Measurements from ENCODE around the gene MYD88.
"Not testable (repeated sequence)": the region's sequence is repeated elsewhere in the genome, so short reads cannot be mapped to it uniquely, and the experiment has no call there.

The MYD88 gene

GRCh38 chr3:38127611-38128302, 10.7 kb upstream of the MYD88 start:
- DNase-seq, result no peak

DNA sequence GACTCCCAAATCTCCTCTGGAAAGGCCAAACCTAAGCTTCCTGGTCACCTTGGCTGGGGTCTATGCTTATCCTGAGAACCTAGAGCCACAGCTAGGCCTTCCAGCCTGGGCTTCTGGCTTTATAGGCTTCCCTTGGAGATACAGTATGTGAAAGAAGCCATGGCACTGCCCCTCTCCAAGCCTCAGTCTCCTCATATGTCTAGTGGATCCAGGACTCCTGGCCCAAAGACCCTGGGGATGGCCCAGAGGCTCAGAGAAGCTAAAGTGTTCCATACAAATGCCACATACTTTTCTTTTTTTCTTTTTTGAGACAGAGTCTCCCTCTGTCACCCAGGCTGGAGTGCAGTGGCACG, 10.2 kb upstream of the MYD88 start:
- no peak for DNase-seq

GRCh38 chr3:38129058-38129457, 9.4 kb upstream of the MYD88 start:
- no peak for DNase-seq

GRCh38 chr3:38130631-38131065, 7.8 kb upstream of the MYD88 start:
- no peak for DNase-seq

- peak; percentile 58 for DNase-seq
Measured at GRCh38 chr3:38131621-38132369, 6.7 kb upstream of the MYD88 start.

DNA sequence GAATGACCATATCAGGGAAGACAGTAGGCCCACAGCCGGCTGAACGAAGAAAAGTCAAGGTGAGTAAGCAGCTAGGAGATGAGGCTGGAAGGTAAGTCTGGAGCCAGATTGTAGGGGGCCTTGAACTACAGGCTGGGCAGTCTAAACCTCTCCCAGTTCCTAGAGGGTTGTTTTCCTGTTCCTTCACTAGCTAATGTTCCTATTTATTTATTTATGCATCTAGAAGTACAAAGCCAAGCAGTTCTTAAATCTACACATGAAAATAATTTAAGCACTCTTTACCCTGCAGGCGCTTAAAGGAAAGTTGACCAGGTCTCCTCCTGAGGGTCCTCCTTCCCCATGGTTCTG, 5.3 kb upstream of the MYD88 start:
- no peak for DNase-seq

DNA sequence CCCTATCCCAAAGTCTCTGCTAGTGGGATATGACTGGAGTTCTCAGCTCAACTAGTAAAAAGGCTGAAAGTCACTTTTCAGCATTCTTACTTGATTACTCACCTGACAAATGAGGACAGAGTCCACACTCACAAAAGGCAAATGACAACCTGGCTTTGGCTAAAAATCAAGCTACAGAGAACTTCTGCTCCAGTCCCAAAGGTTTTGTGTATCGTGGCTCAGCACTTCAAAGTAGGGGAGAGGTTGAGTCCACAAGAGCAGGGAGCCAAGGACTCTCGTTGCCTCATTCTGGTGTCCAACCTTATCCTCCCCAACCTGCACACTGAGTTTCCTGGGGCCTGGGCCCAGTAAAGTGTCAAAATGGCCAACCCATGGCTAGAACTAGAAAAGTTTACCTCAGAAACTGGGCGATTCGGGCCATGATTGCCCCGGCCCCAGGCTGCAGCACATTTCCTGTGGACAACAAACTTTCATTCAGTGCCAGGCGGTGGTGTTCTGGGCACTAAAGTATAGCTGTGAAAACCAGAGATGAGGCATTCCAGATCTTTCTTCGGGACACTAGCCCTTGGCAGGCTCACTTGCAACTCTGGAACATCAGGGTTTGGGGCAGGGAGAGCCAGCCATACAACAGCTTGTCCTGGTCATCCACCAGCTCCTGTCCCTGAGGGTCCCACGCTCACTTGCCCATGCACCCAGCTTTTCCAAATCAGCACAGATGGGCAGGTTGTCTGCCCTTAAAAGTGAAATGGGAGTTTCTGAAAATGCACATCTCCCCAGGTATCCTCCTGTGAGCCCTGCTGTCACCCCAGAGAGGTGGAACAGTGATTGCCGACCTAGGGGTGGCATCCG, 4.7 kb upstream of the MYD88 start:
- DNase-seq, result no peak

DNA sequence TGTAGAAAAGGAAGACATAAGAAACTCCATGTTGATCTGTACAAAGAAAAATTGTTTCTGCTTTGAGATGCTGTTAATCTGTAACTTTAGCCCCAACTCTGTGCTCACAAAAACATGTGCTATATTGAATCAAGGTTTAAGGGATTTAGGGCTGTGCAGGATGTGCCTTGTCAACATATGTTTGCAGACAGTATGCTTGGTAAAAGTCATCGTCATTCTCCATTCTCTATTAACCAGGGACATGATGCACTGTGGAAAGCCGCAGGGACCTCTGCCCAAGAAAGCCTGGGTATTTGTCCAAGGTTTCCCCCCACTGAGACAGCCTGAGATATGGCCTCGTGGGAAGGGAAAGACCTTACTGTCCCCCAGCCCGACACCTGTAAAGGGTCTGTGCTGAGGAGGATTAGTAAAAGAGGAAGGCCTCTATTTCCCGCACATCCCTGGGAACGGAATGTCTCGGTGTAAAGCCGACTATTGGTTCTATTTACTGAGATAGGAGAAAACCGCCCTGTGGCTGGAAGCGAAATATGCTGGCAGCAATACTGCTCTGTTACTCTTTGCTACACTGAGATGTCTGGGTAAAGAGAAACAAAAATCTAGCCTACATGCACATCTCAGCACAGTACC, 3.8 kb upstream of the MYD88 start:
- DNase-seq, result not testable (repeated sequence)

DNA sequence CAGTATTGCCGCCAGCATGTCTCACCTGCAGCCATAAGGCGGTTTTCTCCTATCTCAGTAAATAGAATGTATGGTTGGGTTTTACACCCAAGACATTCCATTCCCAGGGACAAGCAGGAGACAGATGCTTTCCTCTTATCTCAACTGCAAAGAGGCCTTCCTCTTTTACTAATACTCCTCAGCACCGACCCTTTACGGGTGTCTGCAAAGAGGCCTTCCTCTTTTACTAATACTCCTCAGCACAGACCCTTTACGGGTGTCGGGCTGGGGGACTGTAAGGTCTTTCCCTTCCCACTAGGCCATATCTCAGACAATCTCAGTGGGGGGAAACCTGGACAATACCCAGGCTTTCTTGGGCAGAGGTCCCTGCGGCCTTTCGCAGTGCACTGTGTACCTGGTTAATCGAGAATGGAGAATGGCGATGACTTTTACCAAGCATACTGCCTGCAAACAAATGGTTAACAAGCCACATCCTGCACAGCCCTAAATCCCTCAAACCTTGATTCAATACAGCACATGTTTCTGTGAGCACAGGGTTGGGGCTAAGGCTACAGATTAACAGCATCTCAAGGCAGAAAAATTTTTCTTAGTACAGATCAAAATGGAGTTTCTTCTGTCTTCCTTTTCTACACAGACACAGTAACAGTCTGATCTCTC, 2.7 kb upstream of the MYD88 start:
- DNase-seq, result peak; percentile 42

- peak; percentile 19 for DNase-seq
Measured at GRCh38 chr3:38136393-38136776, 2.1 kb upstream of the MYD88 start.

GRCh38 chr3:38136777-38137614, 1.5 kb upstream of the MYD88 start, which contains the start of gene ACAA1:
Gene ACAA1, minus strand, starts transcription at chr3:38137127. Its CDS starts 92 bp downstream, at chr3:38137035.
- DNase-seq, result peak; percentile 99

GRCh38 chr3:38137615-38138348, 679 bp upstream of the MYD88 start:
- peak; percentile 25 for DNase-seq

DNA sequence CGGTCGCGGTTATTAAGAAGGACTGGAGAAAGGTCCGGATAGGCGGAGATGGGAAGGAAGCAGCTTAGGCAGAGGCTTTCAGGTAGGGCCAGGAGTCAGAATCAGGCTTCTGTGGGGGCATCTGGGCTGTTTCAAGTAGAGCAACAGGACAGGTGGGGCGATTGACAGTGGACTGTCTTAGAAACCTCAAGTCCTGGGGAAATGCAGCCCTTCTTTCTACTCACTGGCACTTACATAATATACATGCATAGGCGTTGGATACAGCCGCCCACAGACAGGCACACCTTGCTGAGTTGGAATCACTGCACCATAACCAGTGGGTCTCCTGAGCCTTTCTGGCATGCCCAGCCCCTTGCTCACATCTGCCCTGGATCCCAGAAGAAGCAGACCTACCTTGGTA, 730 bp downstream of the MYD88 start:
- DNase-seq, result no peak

DNA sequence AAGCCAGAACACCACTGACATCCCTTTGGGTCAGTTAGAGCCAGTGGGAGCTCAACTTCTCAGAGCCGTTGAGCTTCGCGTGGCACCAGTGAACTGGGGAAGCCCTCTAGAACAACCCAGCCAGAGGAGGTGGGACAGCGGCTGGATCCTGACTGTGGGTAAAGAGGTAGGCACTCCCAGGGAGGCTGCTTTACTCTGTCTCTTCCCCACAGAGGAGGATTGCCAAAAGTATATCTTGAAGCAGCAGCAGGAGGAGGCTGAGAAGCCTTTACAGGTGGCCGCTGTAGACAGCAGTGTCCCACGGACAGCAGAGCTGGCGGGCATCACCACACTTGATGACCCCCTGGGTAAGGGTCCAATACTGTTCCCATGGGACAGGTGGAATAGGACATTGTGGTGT, 1.2 kb downstream of the MYD88 start:
- DNase-seq, result no peak

GRCh38 chr3:38140326-38141172, 2.1 kb downstream of the MYD88 start:
- no peak for DNase-seq

DNA sequence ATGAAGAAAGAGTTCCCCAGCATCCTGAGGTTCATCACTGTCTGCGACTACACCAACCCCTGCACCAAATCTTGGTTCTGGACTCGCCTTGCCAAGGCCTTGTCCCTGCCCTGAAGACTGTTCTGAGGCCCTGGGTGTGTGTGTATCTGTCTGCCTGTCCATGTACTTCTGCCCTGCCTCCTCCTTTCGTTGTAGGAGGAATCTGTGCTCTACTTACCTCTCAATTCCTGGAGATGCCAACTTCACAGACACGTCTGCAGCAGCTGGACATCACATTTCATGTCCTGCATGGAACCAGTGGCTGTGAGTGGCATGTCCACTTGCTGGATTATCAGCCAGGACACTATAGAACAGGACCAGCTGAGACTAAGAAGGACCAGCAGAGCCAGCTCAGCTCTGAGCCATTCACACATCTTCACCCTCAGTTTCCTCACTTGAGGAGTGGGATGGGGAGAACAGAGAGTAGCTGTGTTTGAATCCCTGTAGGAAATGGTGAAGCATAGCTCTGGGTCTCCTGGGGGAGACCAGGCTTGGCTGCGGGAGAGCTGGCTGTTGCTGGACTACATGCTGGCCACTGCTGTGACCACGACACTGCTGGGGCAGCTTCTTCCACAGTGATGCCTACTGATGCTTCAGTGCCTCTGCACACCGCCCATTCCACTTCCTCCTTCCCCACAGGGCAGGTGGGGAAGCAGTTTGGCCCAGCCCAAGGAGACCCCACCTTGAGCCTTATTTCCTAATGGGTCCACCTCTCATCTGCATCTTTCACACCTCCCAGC, 2.9 kb downstream of the MYD88 start:
- no peak for DNase-seq

DNA sequence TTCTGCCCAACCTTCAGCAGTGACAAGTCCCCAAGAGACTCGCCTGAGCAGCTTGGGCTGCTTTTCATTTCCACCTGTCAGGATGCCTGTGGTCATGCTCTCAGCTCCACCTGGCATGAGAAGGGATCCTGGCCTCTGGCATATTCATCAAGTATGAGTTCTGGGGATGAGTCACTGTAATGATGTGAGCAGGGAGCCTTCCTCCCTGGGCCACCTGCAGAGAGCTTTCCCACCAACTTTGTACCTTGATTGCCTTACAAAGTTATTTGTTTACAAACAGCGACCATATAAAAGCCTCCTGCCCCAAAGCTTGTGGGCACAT, 3.5 kb downstream of the MYD88 start:
- DNase-seq, result no peak

GRCh38 chr3:38142959-38143358, 4.5 kb downstream of the MYD88 start:
- no peak for DNase-seq

GRCh38 chr3:38143511-38143910, 5.0 kb downstream of the MYD88 start:
- no peak for DNase-seq

All from CD4-positive, alpha-beta T cell treated with Interleukin-17A for 4 hours (primary cell).